ENCODE data around the gene INO80D.
"Not testable (repeated sequence)": the region's sequence is repeated elsewhere in the genome, so short reads cannot be mapped to it uniquely, and the experiment has no call there.

The INO80D gene

GRCh38 chr2:206083602-206084438 lies 2.2 kb downstream of the INO80D start:
- no peak for TF ChIP-seq CTCF (IDR thresholded peaks at IDR 0.05; ENCODE audit: control insufficient read depth, insufficient read depth, low read depth, low read length, missing control alignments)

GRCh38 chr2:206082298-206082843 lies 3.6 kb downstream of the INO80D start:
- no peak for TF ChIP-seq CTCF (IDR thresholded peaks at IDR 0.05; ENCODE audit: control insufficient read depth, insufficient read depth, low read depth, low read length, missing control alignments)
- H3K4me3 ChIP-seq (ENCODE audit: control insufficient read depth, low read depth, low read length): no peak overlapping the region

More at GRCh38 chr2:206083602-206084438, 2.2 kb downstream of the INO80D start:
- DNase-seq (ENCODE audit: low read depth): no peak
- H3K4me3 ChIP-seq (ENCODE audit: control insufficient read depth, low read depth, low read length): peak overlapping the region; percentile 80

GRCh38 chr2:206080927-206081326 lies 5.0 kb downstream of the INO80D start:
- DNase-seq (ENCODE audit: low read depth): no peak
- no peak overlapping the region for H3K4me3 ChIP-seq (ENCODE audit: control insufficient read depth, low read depth, low read length)
- TF ChIP-seq CTCF (IDR thresholded peaks at IDR 0.05; ENCODE audit: control insufficient read depth, insufficient read depth, low read depth, low read length, missing control alignments): no peak

More at GRCh38 chr2:206082298-206082843, 3.6 kb downstream of the INO80D start:
- no peak for DNase-seq (ENCODE audit: low read depth)

- no peak for DNase-seq (ENCODE audit: low read depth)
- no peak overlapping the region for H3K4me3 ChIP-seq (ENCODE audit: control insufficient read depth, low read depth, low read length)
- no peak for TF ChIP-seq CTCF (IDR thresholded peaks at IDR 0.05; ENCODE audit: control insufficient read depth, insufficient read depth, low read depth, low read length, missing control alignments)
Observed at GRCh38 chr2:206079699-206080465, 6.1 kb downstream of the INO80D start.

GRCh38 chr2:206077879-206078278 lies 8.1 kb downstream of the INO80D start:
- not testable (repeated sequence) for DNase-seq (ENCODE audit: low read depth); H3K4me3 ChIP-seq (ENCODE audit: control insufficient read depth, low read depth, low read length)

- no peak for DNase-seq (ENCODE audit: low read depth)
- no peak for TF ChIP-seq CTCF (IDR thresholded peaks at IDR 0.05; ENCODE audit: control insufficient read depth, insufficient read depth, low read depth, low read length, missing control alignments)
- H3K4me3 ChIP-seq (ENCODE audit: control insufficient read depth, low read depth, low read length): no peak overlapping the region
Observed at GRCh38 chr2:206075113-206075512, 10.9 kb downstream of the INO80D start.

GRCh38 chr2:206071807-206072206 lies 14.2 kb downstream of the INO80D start:
- no peak for TF ChIP-seq CTCF (IDR thresholded peaks at IDR 0.05; ENCODE audit: control insufficient read depth, insufficient read depth, low read depth, low read length, missing control alignments)
- no peak overlapping the region for H3K4me3 ChIP-seq (ENCODE audit: control insufficient read depth, low read depth, low read length)
- DNase-seq (ENCODE audit: low read depth): no peak

Data from AG09309 (cell line).